ENCODE data around the gene EHBP1.

The EHBP1 gene

DNA sequence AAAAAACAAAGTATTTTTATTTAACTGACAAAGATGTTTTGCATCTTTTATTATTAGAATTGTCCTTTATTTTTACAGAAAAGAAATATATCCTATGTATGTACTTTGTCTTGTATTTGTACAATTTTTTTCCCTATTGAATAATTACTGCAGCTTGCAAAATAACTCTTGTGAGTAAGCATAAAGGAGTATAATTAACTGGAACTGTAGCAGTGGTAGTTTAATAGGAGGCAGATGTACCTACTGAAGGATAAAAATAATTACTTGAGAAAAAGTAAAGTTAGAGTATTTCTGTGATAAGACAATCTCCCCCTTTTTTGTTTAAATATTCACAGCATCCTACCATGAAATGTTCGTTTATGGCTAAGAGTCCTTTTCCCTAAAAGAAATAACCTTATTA lies 34.7 kb downstream of the EHBP1 start:
- H3K27ac ChIP-seq (ENCODE audit: low read depth, low read length) = peak overlapping the region; percentile 16; the same call in 1 of the 2 replicates
- no peak overlapping the region for H3K4me3 ChIP-seq (ENCODE audit: low read length)
- TF ChIP-seq, protein P1, sequence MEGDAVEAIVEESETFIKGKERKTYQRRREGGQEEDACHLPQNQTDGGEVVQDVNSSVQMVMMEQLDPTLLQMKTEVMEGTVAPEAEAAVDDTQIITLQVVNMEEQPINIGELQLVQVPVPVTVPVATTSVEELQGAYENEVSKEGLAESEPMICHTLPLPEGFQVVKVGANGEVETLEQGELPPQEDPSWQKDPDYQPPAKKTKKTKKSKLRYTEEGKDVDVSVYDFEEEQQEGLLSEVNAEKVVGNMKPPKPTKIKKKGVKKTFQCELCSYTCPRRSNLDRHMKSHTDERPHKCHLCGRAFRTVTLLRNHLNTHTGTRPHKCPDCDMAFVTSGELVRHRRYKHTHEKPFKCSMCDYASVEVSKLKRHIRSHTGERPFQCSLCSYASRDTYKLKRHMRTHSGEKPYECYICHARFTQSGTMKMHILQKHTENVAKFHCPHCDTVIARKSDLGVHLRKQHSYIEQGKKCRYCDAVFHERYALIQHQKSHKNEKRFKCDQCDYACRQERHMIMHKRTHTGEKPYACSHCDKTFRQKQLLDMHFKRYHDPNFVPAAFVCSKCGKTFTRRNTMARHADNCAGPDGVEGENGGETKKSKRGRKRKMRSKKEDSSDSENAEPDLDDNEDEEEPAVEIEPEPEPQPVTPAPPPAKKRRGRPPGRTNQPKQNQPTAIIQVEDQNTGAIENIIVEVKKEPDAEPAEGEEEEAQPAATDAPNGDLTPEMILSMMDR (IDR thresholded peaks at IDR 0.05; ENCODE audit: low read depth, low read length, poor library complexity, severe bottlenecking) = no peak
- TF ChIP-seq EZH2phosphoT487 (IDR thresholded peaks at IDR 0.05; ENCODE audit: borderline replicate concordance, low read length) = no peak
- no peaks in the 10 kb centered on the region for H3K27me3 ChIP-seq (ENCODE audit: control insufficient read depth, low read length)
- H3K79me2 ChIP-seq (ENCODE audit: control insufficient read depth, low read length) = peaks cover 77% of the 10 kb centered on the region
- peak overlapping the region; percentile 32 for H3K4me2 ChIP-seq (ENCODE audit: low read length)
- H4K20me1 ChIP-seq (ENCODE audit: control insufficient read depth, insufficient read depth, low read depth, low read length) = no peaks in the 10 kb centered on the region
- no peaks in the 10 kb centered on the region for H3K36me3 ChIP-seq (ENCODE audit: control insufficient read depth, low read length)
- H3K9me2 ChIP-seq (replicated peaks; ENCODE audit: control insufficient read depth, low read length) = no peaks in the 10 kb centered on the region
- no peaks in the 10 kb centered on the region for H3F3A ChIP-seq (ENCODE audit: control insufficient read depth, insufficient read depth)
- H3K9me3 ChIP-seq (ENCODE audit: control insufficient read depth, insufficient read depth, low read length) = no peaks in the 10 kb centered on the region
- H3K4me1 ChIP-seq (ENCODE audit: control insufficient read depth, low read length) = peaks cover 46% of the 10 kb centered on the region

DNA sequence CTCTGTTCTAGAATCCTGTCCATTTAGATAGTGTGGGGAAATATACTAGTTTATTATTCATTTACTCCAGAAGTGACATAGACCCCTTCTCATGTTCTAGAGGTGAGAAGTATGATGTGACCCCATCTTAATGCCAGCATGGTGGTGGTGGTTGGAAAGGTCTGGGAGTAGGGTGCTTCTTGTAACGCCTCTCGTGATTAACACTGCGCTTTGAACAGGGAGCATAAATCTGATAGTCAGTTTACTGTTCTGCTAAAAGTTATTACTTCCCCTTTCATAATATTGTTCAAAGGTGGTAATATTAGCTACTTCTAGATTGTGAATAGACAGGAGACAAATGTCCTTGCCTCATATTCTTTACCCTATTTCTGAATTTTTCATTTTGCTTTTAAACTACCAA lies 35.6 kb downstream of the EHBP1 start:
- H3K4me3 ChIP-seq (ENCODE audit: low read length) = peak overlapping the region; percentile 12
- peaks cover 46% of the 10 kb centered on the region for H3K4me1 ChIP-seq (ENCODE audit: control insufficient read depth, low read length)
- TF ChIP-seq, protein P1 (IDR thresholded peaks at IDR 0.05; ENCODE audit: low read depth, low read length, poor library complexity, severe bottlenecking) = no peak
- TF ChIP-seq EZH2phosphoT487 (IDR thresholded peaks at IDR 0.05; ENCODE audit: borderline replicate concordance, low read length) = no peak
- peak overlapping the region; percentile 32 for H3K4me2 ChIP-seq (ENCODE audit: low read length)
- H3K9me3 ChIP-seq (ENCODE audit: control insufficient read depth, insufficient read depth, low read length) = no peaks in the 10 kb centered on the region
- H3K27ac ChIP-seq (ENCODE audit: low read depth, low read length) = peak overlapping the region; percentile 16; the same call in 1 of the 2 replicates
- H3K79me2 ChIP-seq (ENCODE audit: control insufficient read depth, low read length) = peaks cover 79% of the 10 kb centered on the region
- H3K9me2 ChIP-seq (replicated peaks; ENCODE audit: control insufficient read depth, low read length) = no peaks in the 10 kb centered on the region
- no peaks in the 10 kb centered on the region for H3F3A ChIP-seq (ENCODE audit: control insufficient read depth, insufficient read depth)
- no peaks in the 10 kb centered on the region for H3K27me3 ChIP-seq (ENCODE audit: control insufficient read depth, low read length)
- no peaks in the 10 kb centered on the region for H3K36me3 ChIP-seq (ENCODE audit: control insufficient read depth, low read length)
- H4K20me1 ChIP-seq (ENCODE audit: control insufficient read depth, insufficient read depth, low read depth, low read length) = no peaks in the 10 kb centered on the region

DNA sequence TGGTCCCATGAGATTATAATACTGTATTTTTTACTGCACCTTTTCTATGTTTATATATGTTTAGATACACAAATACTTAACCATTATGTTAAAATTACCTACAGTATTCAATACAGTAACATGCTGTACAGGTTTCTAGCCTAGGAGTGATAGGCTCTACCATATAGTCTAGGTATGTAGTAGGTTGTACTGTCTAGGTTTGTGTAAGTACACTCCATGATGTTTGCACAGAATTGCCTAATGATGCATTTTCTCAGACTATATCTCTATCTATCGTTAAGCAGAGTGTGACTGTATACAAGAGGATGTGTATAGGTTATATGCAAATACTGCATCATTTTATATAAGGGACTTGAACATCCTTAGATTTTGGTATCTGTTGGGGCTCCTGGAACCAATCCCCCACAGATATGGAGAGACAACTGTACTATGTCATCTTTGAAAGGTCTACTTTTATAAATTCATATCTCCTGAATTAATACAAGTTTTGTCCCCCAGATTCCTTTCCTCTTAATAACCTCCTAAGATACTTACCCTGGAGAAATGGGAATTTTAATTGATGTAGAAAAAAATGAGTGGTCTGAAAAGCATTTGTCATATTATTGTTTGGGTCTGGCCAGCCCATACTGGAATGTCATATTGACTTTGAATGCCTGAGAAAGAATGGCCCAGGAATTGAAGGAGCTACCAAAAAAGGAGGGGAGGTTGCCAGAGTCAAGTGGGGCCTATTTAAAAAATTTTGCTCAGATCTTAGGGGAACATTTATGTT lies 36.6 kb downstream of the EHBP1 start:
- H3K27ac ChIP-seq (ENCODE audit: low read depth, low read length) = no peak overlapping the region
- no peaks in the 10 kb centered on the region for H4K20me1 ChIP-seq (ENCODE audit: control insufficient read depth, insufficient read depth, low read depth, low read length)
- H3K27me3 ChIP-seq (ENCODE audit: control insufficient read depth, low read length) = no peaks in the 10 kb centered on the region
- H3F3A ChIP-seq (ENCODE audit: control insufficient read depth, insufficient read depth) = no peaks in the 10 kb centered on the region
- peaks cover 76% of the 10 kb centered on the region for H3K79me2 ChIP-seq (ENCODE audit: control insufficient read depth, low read length)
- no peaks in the 10 kb centered on the region for H3K36me3 ChIP-seq (ENCODE audit: control insufficient read depth, low read length)
- no peak overlapping the region for H3K4me3 ChIP-seq (ENCODE audit: low read length)
- H3K9me3 ChIP-seq (ENCODE audit: control insufficient read depth, insufficient read depth, low read length) = no peaks in the 10 kb centered on the region
- no peaks in the 10 kb centered on the region for H3K9me2 ChIP-seq (replicated peaks; ENCODE audit: control insufficient read depth, low read length)
- peaks cover 51% of the 10 kb centered on the region for H3K4me1 ChIP-seq (ENCODE audit: control insufficient read depth, low read length)
- no peak for TF ChIP-seq EZH2phosphoT487 (IDR thresholded peaks at IDR 0.05; ENCODE audit: borderline replicate concordance, low read length)
- TF ChIP-seq, protein P1 (IDR thresholded peaks at IDR 0.05; ENCODE audit: low read depth, low read length, poor library complexity, severe bottlenecking) = no peak
- no peak overlapping the region for H3K4me2 ChIP-seq (ENCODE audit: low read length)
